Mesendoderm (in vitro differentiated cells): ENCODE results near the gene SPHK1.

ENCODE experiments used
- DNase-seq: peaks from one replicate; pipeline ENCODE4 v3.0.0; 2013
- H2AK5ac ChIP-seq: 2 replicates; pipeline ENCODE4 v1.6.1; 2013; ENCODE audit warnings: low read length, inconsistent platforms
- H2BK120ac ChIP-seq: 2 replicates; pipeline ENCODE4 v1.6.1; 2013; ENCODE audit warnings: low read depth, mild to moderate bottlenecking, low read length, moderate library complexity, mixed read lengths
- H2BK15ac ChIP-seq: replicated peaks from 2 replicates; pipeline ENCODE4 v1.6.1; 2013; ENCODE audit warnings: low read depth, mild to moderate bottlenecking, moderate library complexity
- H2BK5ac ChIP-seq: 2 replicates; pipeline ENCODE4 v1.6.1; 2013; ENCODE audit warnings: low read length, inconsistent platforms
- H3K18ac ChIP-seq: 2 replicates; pipeline ENCODE4 v1.6.1; 2013; ENCODE audit warnings: mild to moderate bottlenecking, low read length, mixed read lengths
- H3K23ac ChIP-seq: one replicate; pipeline ENCODE4 v1.6.1; 2013; ENCODE audit warnings: low read length
- H3K27ac ChIP-seq: 2 replicates; pipeline ENCODE4 v1.5.1; 2013; ENCODE audit warnings: low read depth, mild to moderate bottlenecking, inconsistent platforms, low read length, moderate library complexity
- H3K27me3 ChIP-seq: 2 replicates; pipeline ENCODE4 v1.6.1; 2013; ENCODE audit warnings: low read length, control low read depth, mild to moderate bottlenecking, inconsistent platforms; ENCODE audit not compliant: insufficient read depth, poor library complexity
- H3K36me3 ChIP-seq: 2 replicates; pipeline ENCODE4 v1.6.1; 2013; ENCODE audit warnings: low read length, inconsistent platforms; ENCODE audit not compliant: control insufficient read depth, insufficient read depth
- H3K4ac ChIP-seq: one replicate; pipeline ENCODE4 v1.6.1; 2013; ENCODE audit warnings: low read depth, mild to moderate bottlenecking, low read length, moderate library complexity
- H3K4me1 ChIP-seq: 2 replicates; pipeline ENCODE4 v1.6.1; 2013; ENCODE audit warnings: low read depth, low read length, inconsistent platforms; ENCODE audit not compliant: control insufficient read depth
- H3K4me2 ChIP-seq: 2 replicates; pipeline ENCODE4 v1.6.1; 2013; ENCODE audit warnings: low read length
- H3K4me3 ChIP-seq: 2 replicates; pipeline ENCODE4 v1.5.1; 2013; ENCODE audit warnings: mild to moderate bottlenecking, low read length
- H3K56ac ChIP-seq: one replicate; pipeline ENCODE4 v1.6.1; 2013; ENCODE audit warnings: low read length
- H3K79me1 ChIP-seq: 2 replicates; pipeline ENCODE4 v1.6.1; 2013; ENCODE audit warnings: low read length, inconsistent platforms
- H3K79me2 ChIP-seq: 2 replicates; pipeline ENCODE4 v1.6.1; 2013; ENCODE audit warnings: mild to moderate bottlenecking, low read length; ENCODE audit not compliant: control insufficient read depth, insufficient read depth
- H3K9ac ChIP-seq: 2 replicates; pipeline ENCODE4 v1.6.1; 2013; ENCODE audit warnings: low read length, inconsistent platforms
- H4K5ac ChIP-seq: one replicate; pipeline ENCODE4 v1.6.1; 2013; ENCODE audit warnings: low read length
- H4K8ac ChIP-seq: one replicate; pipeline ENCODE4 v1.6.1; 2013; ENCODE audit warnings: low read depth, mild to moderate bottlenecking, control low read depth, low read length, moderate library complexity
- WGBS: extraction: QIAGEN DNeasy Blood & Tissue Kit; methylation state at CpG from one replicate; pipeline ENCODE4 v1.1.7; 2013; ENCODE audit warnings: low lambda C conversion rate, missing lambda C conversion rate; ENCODE audit not compliant: insufficient coverage; ENCODE audit errors: extremely low coverage; 5-methylcytosine and 5-hydroxymethylcytosine counted together

Gene SPHK1

GRCh38 chr17:76370261-76370993, 14.0 kb upstream of the SPHK1 start:
- H3K27me3 ChIP-seq: no peaks in the 10 kb centered on the region
- H3K27ac ChIP-seq: no peak overlapping the region
- no peak overlapping the region for H2BK15ac ChIP-seq
- H2AK5ac ChIP-seq: no peak overlapping the region
- H3K4me2 ChIP-seq: no peak overlapping the region
- no peaks in the 10 kb centered on the region for H3K79me1 ChIP-seq
- no peaks in the 10 kb centered on the region for H3K79me2 ChIP-seq
- no peak overlapping the region for H4K8ac ChIP-seq
- H3K9ac ChIP-seq: no peak overlapping the region
- no peak overlapping the region for H2BK5ac ChIP-seq
- no peak overlapping the region for H3K23ac ChIP-seq
- no peak overlapping the region for H3K4ac ChIP-seq
- no peak overlapping the region for H4K5ac ChIP-seq
- no peak overlapping the region for H3K18ac ChIP-seq
- H3K36me3 ChIP-seq: no peaks in the 10 kb centered on the region
- no peak overlapping the region for H2BK120ac ChIP-seq
- DNase-seq: peak; percentile 36
- no peak overlapping the region for H3K56ac ChIP-seq
- WGBS: no CpG with 5 or more reads among the region's 11 CpGs
- no peaks in the 10 kb centered on the region for H3K4me1 ChIP-seq
- H3K4me3 ChIP-seq: no peak overlapping the region

- no peaks in the 10 kb centered on the region for H3K79me1 ChIP-seq
- no peaks in the 10 kb centered on the region for H3K27me3 ChIP-seq
- H2BK15ac ChIP-seq: no peak overlapping the region
- no peak overlapping the region for H3K27ac ChIP-seq
- H3K23ac ChIP-seq: no peak overlapping the region
- no peak overlapping the region for H4K5ac ChIP-seq
- no peak overlapping the region for H2BK5ac ChIP-seq
- WGBS: no CpG with 5 or more reads among the region's 16 CpGs
- no peak overlapping the region for H4K8ac ChIP-seq
- H2BK120ac ChIP-seq: no peak overlapping the region
- no peak overlapping the region for H3K56ac ChIP-seq
- no peak overlapping the region for H2AK5ac ChIP-seq
- H3K4ac ChIP-seq: no peak overlapping the region
- H3K9ac ChIP-seq: no peak overlapping the region
- no peak overlapping the region for H3K4me3 ChIP-seq
- H3K4me2 ChIP-seq: no peak overlapping the region
- no peaks in the 10 kb centered on the region for H3K36me3 ChIP-seq
- H3K79me2 ChIP-seq: no peaks in the 10 kb centered on the region
- H3K4me1 ChIP-seq: no peaks in the 10 kb centered on the region
- no peak overlapping the region for H3K18ac ChIP-seq
- no peak for DNase-seq
These were observed 12.5 kb upstream of the SPHK1 start for GRCh38 chr17:76371656-76372628.

DNA sequence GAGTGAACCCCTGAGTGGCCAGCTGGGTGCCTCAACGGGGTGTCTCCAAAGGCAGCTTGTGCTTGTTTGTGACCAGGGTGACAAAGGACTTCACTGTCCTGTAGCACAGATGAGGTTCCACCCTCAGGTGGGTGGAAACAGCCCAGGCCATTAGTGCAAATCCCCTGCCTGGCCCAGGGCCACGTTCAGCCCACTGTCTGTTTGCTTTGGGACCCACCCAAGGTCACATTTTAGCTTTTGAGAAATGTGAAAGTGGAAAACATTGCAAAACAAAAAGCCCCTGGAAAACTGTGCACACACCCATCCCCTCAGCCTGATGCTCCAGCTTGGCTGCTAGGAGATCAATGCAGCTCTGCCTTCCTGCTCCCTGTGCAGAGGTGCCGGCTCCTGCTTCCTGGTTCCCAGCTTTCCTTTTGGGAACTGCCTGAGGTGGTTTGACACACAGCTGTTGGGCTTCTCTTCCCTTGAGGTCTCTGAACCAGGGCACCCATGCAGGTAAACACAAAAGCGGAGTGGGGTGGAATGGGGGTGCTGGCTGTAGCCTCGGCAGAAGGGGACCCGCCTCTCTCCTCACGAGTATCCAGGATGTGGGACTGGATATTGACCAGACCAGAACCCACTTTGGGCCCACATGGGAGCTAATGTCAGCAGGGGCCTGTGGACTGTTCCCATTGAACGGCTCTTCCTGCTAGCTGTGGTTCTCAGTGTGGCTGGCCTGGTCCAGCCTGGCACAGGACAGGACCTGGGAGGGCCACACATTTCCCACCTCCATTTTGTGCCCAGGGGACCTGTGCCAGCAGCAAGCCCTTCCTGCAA, 7.9 kb upstream of the SPHK1 start:
- no peaks in the 10 kb centered on the region for H3K27me3 ChIP-seq
- H3K79me1 ChIP-seq: no peaks in the 10 kb centered on the region
- H3K18ac ChIP-seq: no peak overlapping the region
- no peak overlapping the region for H3K27ac ChIP-seq
- H3K79me2 ChIP-seq: no peaks in the 10 kb centered on the region
- H2BK15ac ChIP-seq: no peak overlapping the region
- DNase-seq: no peak
- H4K5ac ChIP-seq: no peak overlapping the region
- no peak overlapping the region for H2AK5ac ChIP-seq
- H3K4me1 ChIP-seq: no peaks in the 10 kb centered on the region
- no peak overlapping the region for H3K9ac ChIP-seq
- no peak overlapping the region for H3K23ac ChIP-seq
- H3K4me2 ChIP-seq: no peak overlapping the region
- H3K4me3 ChIP-seq: no peak overlapping the region
- H3K56ac ChIP-seq: no peak overlapping the region
- no CpG with 5 or more reads among the region's 8 CpGs for WGBS
- no peak overlapping the region for H3K4ac ChIP-seq
- no peaks in the 10 kb centered on the region for H3K36me3 ChIP-seq
- H2BK5ac ChIP-seq: no peak overlapping the region
- H4K8ac ChIP-seq: no peak overlapping the region
- no peak overlapping the region for H2BK120ac ChIP-seq

DNA sequence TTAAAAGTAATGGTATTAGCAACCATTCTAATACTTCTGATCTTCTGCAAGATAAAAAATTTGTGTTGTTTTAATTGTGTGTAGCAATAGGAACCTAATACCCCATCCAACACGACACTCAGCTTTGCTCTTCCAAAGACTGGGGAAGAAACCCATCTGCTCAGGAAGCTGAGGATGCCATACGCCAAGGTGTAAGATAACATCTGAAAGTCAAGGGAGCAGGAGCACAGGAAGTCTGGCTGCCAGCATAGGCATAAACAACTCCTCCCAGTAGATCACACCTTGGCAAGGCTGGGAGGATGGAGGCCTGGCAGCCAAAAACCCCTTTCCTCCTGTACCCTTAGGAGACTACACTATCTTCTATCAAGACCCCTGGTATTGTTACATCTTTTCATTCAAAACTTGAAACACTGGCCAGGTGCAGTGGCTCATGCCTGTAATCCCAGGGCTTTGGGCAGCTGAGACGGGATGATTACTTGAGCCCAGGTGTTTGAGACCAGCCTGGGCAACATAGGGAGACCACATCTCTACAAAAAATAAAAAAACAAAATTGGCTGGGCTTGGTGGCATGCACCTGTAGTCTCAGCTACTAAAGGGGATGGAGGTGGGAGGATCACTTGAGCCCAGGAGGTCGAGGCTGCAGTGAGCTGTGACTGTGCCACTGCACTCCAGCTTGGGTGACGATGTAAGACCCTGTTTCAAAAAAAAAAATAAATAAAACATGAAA, 5.7 kb upstream of the SPHK1 start:
- Histone ChIP-seq H3K4me3 (no peak overlapping the region), H3K4me2 (no peak overlapping the region), H3K27ac (no peak overlapping the region), H2BK5ac (no peak overlapping the region), H3K9ac (no peak overlapping the region), H3K4ac (no peak overlapping the region), H3K23ac (no peak overlapping the region), H2BK15ac (no peak overlapping the region), H3K4me1 (no peaks in the 10 kb centered on the region), H3K56ac (no peak overlapping the region), H2BK120ac (no peak overlapping the region), H3K18ac (no peak overlapping the region), H2AK5ac (no peak overlapping the region), H4K8ac (no peak overlapping the region), H3K27me3 (no peaks in the 10 kb centered on the region), H3K79me1 (no peaks in the 10 kb centered on the region), H3K36me3 (no peaks in the 10 kb centered on the region), H3K79me2 (no peaks in the 10 kb centered on the region), H4K5ac (no peak overlapping the region)
- DNase-seq: peak; percentile 59
- WGBS: no CpG with 5 or more reads among the region's 5 CpGs

- WGBS: no CpG with 5 or more reads among the region's 11 CpGs
- no peaks in the 10 kb centered on the region for H3K4me1 ChIP-seq
These were observed 5.2 kb upstream of the SPHK1 start for GRCh38 chr17:76379275-76379641.

More at GRCh38 chr17:76379275-76379641, 5.2 kb upstream of the SPHK1 start:
- no peak for DNase-seq
- H3K79me2 ChIP-seq: no peaks in the 10 kb centered on the region
- H3K27ac ChIP-seq: no peak overlapping the region
- H4K8ac ChIP-seq: no peak overlapping the region
- no peak overlapping the region for H3K4me3 ChIP-seq
- H2BK15ac ChIP-seq: no peak overlapping the region
- H3K56ac ChIP-seq: peak overlapping the region; percentile 1
- H4K5ac ChIP-seq: no peak overlapping the region
- H2BK5ac ChIP-seq: no peak overlapping the region
- H3K23ac ChIP-seq: no peak overlapping the region
- no peak overlapping the region for H3K4me2 ChIP-seq
- no peak overlapping the region for H2AK5ac ChIP-seq
- no peak overlapping the region for H2BK120ac ChIP-seq
- H3K27me3 ChIP-seq: no peaks in the 10 kb centered on the region
- H3K36me3 ChIP-seq: no peaks in the 10 kb centered on the region
- no peak overlapping the region for H3K18ac ChIP-seq
- H3K4ac ChIP-seq: no peak overlapping the region
- no peak overlapping the region for H3K9ac ChIP-seq
- no peaks in the 10 kb centered on the region for H3K79me1 ChIP-seq
